Spleen (tissue), 11 donors: ENCODE results near the gene TTC23L. TPM values are rescaled to one million over a fixed set of nuclear protein-coding genes. Genes with fewer than 3 reads are reported as not detected.

Source experiments
- DNase-seq: peaks from one replicate; pipeline ENCODE4 v3.0.0-alpha.2; 2020
- H3K27ac ChIP-seq, 8 donors: fragments of 200-600 bp; sonication (generic) in 7 of 8; 1 replicate in 4 of 8; 2 replicates in 4 of 8; pipeline versions ENCODE4 v1.5.0 to v1.8.0; 2016 to 2021; ENCODE audit warnings: inconsistent platforms in 4 of 8, mild to moderate bottlenecking in 4 of 8, moderate library complexity in 1 of 8
- H3K27me3 ChIP-seq, 7 donors: fragments of 200-600 bp; sonication (generic) in 6 of 7; replicated peaks in 1 of 7; 1 replicate in 4 of 7; 2 replicates in 3 of 7; pipeline versions ENCODE4 v1.5.0 to v1.8.0; 2016 to 2021; ENCODE audit warnings: inconsistent platforms in 3 of 7, mild to moderate bottlenecking in 1 of 7
- H3K36me3 ChIP-seq, 6 donors: fragments of 200-600 bp; sonication (generic) in 5 of 6; 1 replicate in 4 of 6; 2 replicates in 2 of 6; pipeline versions ENCODE4 v1.5.0 to v1.8.0; 2016 to 2021; ENCODE audit warnings: inconsistent platforms in 2 of 6
- H3K4me1 ChIP-seq, 6 donors: fragments of 200-600 bp; sonication (generic) in 5 of 6; 1 replicate in 3 of 6; 2 replicates in 3 of 6; pipeline versions ENCODE4 v1.5.0 to v1.8.0; 2016 to 2021; ENCODE audit warnings: inconsistent platforms in 3 of 6
- H3K4me3 ChIP-seq, 8 donors: fragments of 200-600 bp; sonication (generic) in 7 of 8; 1 replicate in 4 of 8; 2 replicates in 4 of 8; pipeline versions ENCODE4 v1.5.0 to v1.8.0; 2016 to 2021; ENCODE audit warnings: inconsistent platforms in 4 of 8, mild to moderate bottlenecking in 4 of 8, moderate library complexity in 2 of 8
- H3K9me3 ChIP-seq, 8 donors: fragments of 200-600 bp; sonication (generic) in 7 of 8; 1 replicate in 4 of 8; 2 replicates in 4 of 8; pipeline versions ENCODE4 v1.5.0 to v1.8.0; 2016 to 2021; ENCODE audit warnings: inconsistent platforms in 4 of 8
- POLR2A ChIP-seq, 3 donors: fragments of 450-650 bp; IDR thresholded peaks; one replicate each; pipeline ENCODE4 v1.5.1; 2017; ENCODE audit warnings: antibody characterized with exemption in 3 of 3, mild to moderate bottlenecking in 1 of 3
- POLR2AphosphoS5 ChIP-seq, 3 donors: sonication (generic); formaldehyde crosslinking; IDR thresholded peaks; one replicate each; pipeline ENCODE4 v1.5.1; 2017; ENCODE audit warnings: antibody characterized with exemption in 3 of 3
- WGBS, 5 donors: extraction: QIAGEN DNeasy Blood & Tissue Kit in 3 of 5; methylation state at CpG; one replicate each; pipeline versions ENCODE4 v1.1.5 to v1.1.7; 2013 to 2018; 5-methylcytosine and 5-hydroxymethylcytosine counted together
- intact Hi-C: fragments of 100-400 bp; cut with DNase I; formaldehyde crosslinking; loops from one replicate; pipeline ENCODE4 v1.15.0; 2023; ENCODE audit warnings: low total_unique reads
- polyA plus RNA-seq, 3 donors: library from polyadenylated mRNA; stranded (reverse); fragments of 200-250 nt; gene quantifications; one replicate each; pipeline ENCODE4 v1.2.1, GENCODE V29; 2013
- total RNA-seq, 7 donors: library from RNA; depleted of rRNA in 3 of 7; stranded (reverse); fragments of >200 nt in 3 of 7; fragmentation: NEBNext Ultra II Directional in 4 of 7; extraction: Animal tissue kit (Norgen Biotek cat#: 25700) in 4 of 7; gene quantifications; one replicate each; pipeline versions ENCODE4 v1.1.0 to v1.2.1, GENCODE V29; 2016 to 2021
- TF ChIP-seq, protein P1 (sequence below), 11 experiments: fragments of 200-600 bp in 7 of 11; fragments of 450-650 bp in 4 of 11; sonication (generic) in 4 of 11; IDR thresholded peaks in 8 of 11; conservative IDR thresholded peaks in 3 of 11; 1 replicate in 7 of 11; 2 replicates in 4 of 11; pipeline versions ENCODE4 v1.4.0 to v1.8.0; 2016 to 2021; ENCODE audit warnings: antibody characterized with exemption in 11 of 11, inconsistent platforms in 4 of 11, mild to moderate bottlenecking in 1 of 11
- donor health status: healthy with polysubstance abuse.
- donor health status: DM: no; HTN: no; CAD: no; lungs with moderate emphysema.
- donor health status: DM: no; HTN: no; CAD: no.
- donor health status: Bipolar disorder and iron deficiency.
- donor health status: healthy.
- donor health status: DM: no; HTN: no; CAD: no.
- donor health status: DM: yes; HTN: yes; CAD: no.

TTC23L gene
- total and polyA plus RNA-seq, 10 donors: 0.07 to 0.42 (median 0.24) TPM; not detected in 4

DNA sequence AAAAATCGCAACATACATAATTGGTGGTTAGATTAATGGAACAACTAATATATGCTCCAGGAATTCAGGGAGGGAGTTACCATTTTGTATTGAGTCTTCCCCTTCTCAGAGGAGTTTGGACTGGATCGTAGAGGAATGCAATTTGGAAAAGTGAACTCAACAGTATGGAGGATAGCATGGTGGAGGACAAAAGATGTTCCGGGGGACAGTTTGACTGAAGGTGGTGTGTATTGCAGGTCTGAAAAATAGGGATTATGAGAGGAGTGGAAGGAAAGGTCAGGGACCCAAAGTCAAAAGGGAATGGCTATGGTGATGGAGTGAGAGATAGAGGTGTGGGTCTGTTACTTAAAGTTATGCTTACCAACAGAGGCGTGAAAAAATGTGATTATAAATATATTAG, 91.9 kb downstream of the TTC23L start:
- intact Hi-C loops: no loop called here
- WGBS, 5 donors: 75 to 90% (median 88%) methylated on average over 4 of the region's 4 CpGs
- peak overlapping the region in 6 of 8 donors; percentile 74 to 97 (median 90) for H3K4me3 ChIP-seq
- peaks cover 10 to 46% (median 32%) of the 10 kb centered on the region in 6 donors for H3K4me1 ChIP-seq
- no peak for DNase-seq
- peak overlapping the region in 2 of 8 donors; percentile 96 to 97 for H3K27ac ChIP-seq
- no peaks in the 10 kb centered on the region for H3K9me3 ChIP-seq
- TF ChIP-seq, protein P1, sequence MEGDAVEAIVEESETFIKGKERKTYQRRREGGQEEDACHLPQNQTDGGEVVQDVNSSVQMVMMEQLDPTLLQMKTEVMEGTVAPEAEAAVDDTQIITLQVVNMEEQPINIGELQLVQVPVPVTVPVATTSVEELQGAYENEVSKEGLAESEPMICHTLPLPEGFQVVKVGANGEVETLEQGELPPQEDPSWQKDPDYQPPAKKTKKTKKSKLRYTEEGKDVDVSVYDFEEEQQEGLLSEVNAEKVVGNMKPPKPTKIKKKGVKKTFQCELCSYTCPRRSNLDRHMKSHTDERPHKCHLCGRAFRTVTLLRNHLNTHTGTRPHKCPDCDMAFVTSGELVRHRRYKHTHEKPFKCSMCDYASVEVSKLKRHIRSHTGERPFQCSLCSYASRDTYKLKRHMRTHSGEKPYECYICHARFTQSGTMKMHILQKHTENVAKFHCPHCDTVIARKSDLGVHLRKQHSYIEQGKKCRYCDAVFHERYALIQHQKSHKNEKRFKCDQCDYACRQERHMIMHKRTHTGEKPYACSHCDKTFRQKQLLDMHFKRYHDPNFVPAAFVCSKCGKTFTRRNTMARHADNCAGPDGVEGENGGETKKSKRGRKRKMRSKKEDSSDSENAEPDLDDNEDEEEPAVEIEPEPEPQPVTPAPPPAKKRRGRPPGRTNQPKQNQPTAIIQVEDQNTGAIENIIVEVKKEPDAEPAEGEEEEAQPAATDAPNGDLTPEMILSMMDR (IDR thresholded peaks at IDR 0.05 in 8 of 11, conservative IDR thresholded peaks at IDR 0.05 in 3 of 11): no peak
- no peak for TF ChIP-seq POLR2AphosphoS5 (IDR thresholded peaks at IDR 0.05)
- no peak for TF ChIP-seq POLR2A (IDR thresholded peaks at IDR 0.05)
- H3K27me3 ChIP-seq: no peaks in the 10 kb centered on the region
- H3K36me3 ChIP-seq: peaks cover 0 to 39% (median 13%) of the 10 kb centered on the region in 6 donors

DNA sequence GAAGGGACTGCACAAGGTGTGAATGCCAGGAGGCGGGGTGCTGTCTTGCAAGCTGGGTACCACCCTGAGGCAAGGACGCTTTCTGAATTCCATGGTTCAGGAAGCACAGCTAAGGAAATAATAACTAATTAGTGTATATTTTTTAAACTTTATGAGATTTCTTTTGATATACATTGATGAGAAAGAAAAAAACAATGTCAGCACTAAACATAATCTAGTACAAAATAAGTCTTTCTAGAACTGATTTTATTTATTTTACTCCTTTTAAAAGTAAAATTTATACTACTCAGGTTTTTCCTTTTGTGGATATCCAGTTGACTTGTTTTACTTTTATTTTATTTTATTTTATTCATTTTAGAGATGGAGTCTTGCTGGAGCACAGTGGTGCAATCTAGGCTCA, 94.0 kb downstream of the TTC23L start:
- Histone ChIP-seq H3K27ac (no peak overlapping the region), H3K27me3 (no peaks in the 10 kb centered on the region), H3K36me3 (peaks cover 0 to 46% (median 24%) of the 10 kb centered on the region in 6 donors), H3K9me3 (no peaks in the 10 kb centered on the region), H3K4me3 (no peak overlapping the region), H3K4me1 (peaks cover 10 to 45% (median 32%) of the 10 kb centered on the region in 6 donors)
- intact Hi-C loops: no loop called here
- DNase-seq: no peak
- TF ChIP-seq POLR2A (IDR thresholded peaks at IDR 0.05): no peak
- WGBS, 5 donors: 86 to 92% (median 89%) methylated on average over 2 of the region's 2 CpGs

DNA sequence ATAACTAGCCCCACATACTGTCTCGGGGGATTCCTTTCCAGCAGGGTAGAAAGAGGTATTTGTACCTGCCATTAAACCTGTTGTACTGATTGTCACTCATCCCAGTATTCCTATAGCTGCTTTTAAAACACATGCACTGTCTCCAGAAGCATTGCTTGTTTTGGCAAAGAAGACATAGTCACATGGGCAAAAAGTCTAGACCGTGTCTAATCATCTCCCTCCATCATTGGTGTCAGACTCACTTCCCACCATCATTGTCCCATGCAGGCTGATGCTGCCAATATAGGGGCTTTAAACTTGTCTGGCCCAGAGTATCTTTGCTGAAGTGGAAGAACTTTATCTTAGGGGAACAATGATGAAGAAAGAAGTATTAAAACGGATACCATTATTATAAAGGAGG, 103.0 kb downstream of the TTC23L start:
- DNase-seq: no peak
- 94 to 98% (median 98%) methylated on average over 3 of the region's 3 CpGs for WGBS, 5 donors
- intact Hi-C loops: no loop called here
- no peaks in the 10 kb centered on the region for H3K9me3 ChIP-seq
- peaks cover 0 to 100% (median 79%) of the 10 kb centered on the region in 6 donors for H3K36me3 ChIP-seq
- H3K4me1 ChIP-seq: no peaks in the 10 kb centered on the region
- no peak overlapping the region for H3K4me3 ChIP-seq
- no peaks in the 10 kb centered on the region for H3K27me3 ChIP-seq
- H3K27ac ChIP-seq: no peak overlapping the region
- no peak for TF ChIP-seq POLR2AphosphoS5 (IDR thresholded peaks at IDR 0.05)
- TF ChIP-seq, protein P1 (IDR thresholded peaks at IDR 0.05 in 8 of 11, conservative IDR thresholded peaks at IDR 0.05 in 3 of 11): no peak
- TF ChIP-seq POLR2A (IDR thresholded peaks at IDR 0.05): no peak

DNA sequence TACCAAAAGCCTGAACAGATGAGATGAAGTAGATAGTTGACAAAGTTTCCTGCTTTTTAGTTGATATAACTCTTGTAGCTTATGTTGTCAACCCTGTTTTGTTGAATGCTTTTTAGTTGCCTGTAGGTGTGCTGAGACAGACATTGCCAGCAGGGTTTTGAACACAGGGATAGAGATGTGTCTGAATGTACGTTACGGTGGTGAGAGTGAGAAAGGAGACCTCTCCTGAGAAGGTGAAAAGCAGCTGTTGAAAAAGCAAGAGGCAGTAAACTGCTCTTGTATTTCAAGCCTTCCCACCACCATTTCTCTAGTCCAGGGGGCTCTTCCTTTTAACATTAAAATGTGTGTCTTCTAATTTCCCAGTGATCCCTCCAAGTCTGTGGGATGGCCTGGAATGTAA, 105.1 kb downstream of the TTC23L start:
- Histone ChIP-seq H3K27ac (no peak overlapping the region), H3K9me3 (no peaks in the 10 kb centered on the region)

More for the DNA sequence above, 105.1 kb downstream of the TTC23L start:
- intact Hi-C loops: no loop called here
- WGBS, 5 donors: 94 to 100% (median 97%) methylated on average over 2 of the region's 2 CpGs
- Histone ChIP-seq H3K4me1 (no peaks in the 10 kb centered on the region), H3K36me3 (peaks cover 0 to 100% (median 61%) of the 10 kb centered on the region in 6 donors), H3K27me3 (no peaks in the 10 kb centered on the region), H3K4me3 (no peak overlapping the region)
- TF ChIP-seq POLR2AphosphoS5 (IDR thresholded peaks at IDR 0.05): no peak
- TF ChIP-seq, protein P1 (IDR thresholded peaks at IDR 0.05 in 8 of 11, conservative IDR thresholded peaks at IDR 0.05 in 3 of 11): no peak
- TF ChIP-seq POLR2A (IDR thresholded peaks at IDR 0.05): no peak
- no peak for DNase-seq
